H1 (cell line): ENCODE results near the gene HDAC2. TPM values are rescaled to one million over a fixed set of nuclear protein-coding genes. Genes with fewer than 3 reads are reported as not detected.

Experiments
- CTCF ChIA-PET: fragments of 300-600 bp; sonication (Branson Sonifier 250); formaldehyde crosslinking; loops from one replicate; lab custom pipeline; 2021; ENCODE audit not compliant: partially characterized antibody; lab: Charles Lee
- POLR2A ChIA-PET: fragments of 300-600 bp; sonication (Branson Sonifier 250); formaldehyde crosslinking; loops from one replicate; lab custom pipeline; 2021; ENCODE audit warnings: inconsistent platforms; ENCODE audit not compliant: partially characterized antibody; lab: Charles Lee
- DNase-seq, 2 experiments: peaks; one replicate each; pipeline versions ENCODE4 v3.0.0 to v3.0.0-alpha.2; 2010 to 2022; ENCODE audit warnings: low spot score in 2 of 2, low read depth in 1 of 2, mixed read lengths in 1 of 2
- FAIRE-seq: peaks from 2 replicates; lab custom pipeline; 2011; peaks lifted over from hg19 to GRCh38; lab: Jason Lieb, UNC
- H2AFZ ChIP-seq: 2 replicates; pipeline ENCODE4 v1.8.1; 2012; ENCODE audit warnings: low read length, inconsistent platforms
- H2AK5ac ChIP-seq: 2 replicates; pipeline ENCODE4 v1.6.1; 2013; ENCODE audit warnings: low read depth, low read length
- H2BK120ac ChIP-seq: replicated peaks from 2 replicates; pipeline ENCODE3; 2013; ENCODE audit warnings: low read depth, low read length, inconsistent platforms
- H2BK12ac ChIP-seq: 2 replicates; pipeline ENCODE4 v1.6.1; 2013; ENCODE audit warnings: low read depth, low read length
- H2BK15ac ChIP-seq: 2 replicates; pipeline ENCODE4 v1.6.1; 2013; ENCODE audit warnings: low read length
- H2BK20ac ChIP-seq: 2 replicates; pipeline ENCODE4 v1.6.1; 2013; ENCODE audit warnings: low read length
- H2BK5ac ChIP-seq: 2 replicates; pipeline ENCODE4 v1.6.1; 2013; ENCODE audit warnings: low read depth, low read length
- H3K14ac ChIP-seq: 2 replicates; pipeline ENCODE4 v1.6.1; 2013; ENCODE audit warnings: inconsistent platforms; ENCODE audit not compliant: insufficient read length
- H3K18ac ChIP-seq: 2 replicates; pipeline ENCODE4 v1.6.1; 2013; ENCODE audit warnings: low read length; ENCODE audit errors: extremely low read depth
- H3K23ac ChIP-seq: 2 replicates; pipeline ENCODE4 v1.6.1; 2013; ENCODE audit warnings: inconsistent platforms; ENCODE audit not compliant: insufficient read length
- H3K23me2 ChIP-seq: 2 replicates; pipeline ENCODE4 v1.6.1; 2013; ENCODE audit warnings: low read depth, low read length
- H3K27ac ChIP-seq: 2 replicates; pipeline ENCODE4 v1.6.1; 2011; ENCODE audit warnings: low read depth, low read length, inconsistent platforms
- H3K27me3 ChIP-seq, 4 experiments: replicated peaks in 1 of 4; 1 replicate in 1 of 4; 2 replicates in 3 of 4; pipeline versions ENCODE4 v1.6.1 to v1.8.1; 2011 to 2013; ENCODE audit warnings: low read length in 3 of 4, mild to moderate bottlenecking in 3 of 4, inconsistent platforms in 2 of 4, mixed read lengths in 2 of 4, moderate library complexity in 1 of 4; ENCODE audit not compliant: control insufficient read depth in 3 of 4, insufficient read depth in 3 of 4; ENCODE audit errors: extremely low read depth in 1 of 4
- H3K36me3 ChIP-seq, 4 experiments: 2 replicates each; pipeline versions ENCODE4 v1.6.1 to v1.8.1; 2011 to 2013; ENCODE audit warnings: mild to moderate bottlenecking in 4 of 4, low read length in 3 of 4, moderate library complexity in 2 of 4, control low read depth in 1 of 4, inconsistent platforms in 1 of 4; ENCODE audit not compliant: insufficient read depth in 4 of 4, control insufficient read depth in 2 of 4
- H3K4ac ChIP-seq: replicated peaks from 2 replicates; pipeline ENCODE3; 2013; ENCODE audit warnings: low read length, low read depth, mixed read lengths, inconsistent platforms; ENCODE audit not compliant: insufficient read length
- H3K4me1 ChIP-seq, 4 experiments: replicated peaks in 1 of 4; 1 replicate in 1 of 4; 2 replicates in 3 of 4; pipeline versions ENCODE4 v1.6.1 to v1.8.1; 2011 to 2013; ENCODE audit warnings: low read length in 3 of 4, inconsistent platforms in 2 of 4, mixed read lengths in 1 of 4; ENCODE audit not compliant: insufficient read depth in 4 of 4, control insufficient read depth in 3 of 4
- H3K4me2 ChIP-seq, 2 experiments: 2 replicates each; pipeline versions ENCODE4 v1.6.1 to v1.8.1; 2011 to 2013; ENCODE audit warnings: low read depth in 2 of 2, low read length in 2 of 2, control low read depth in 1 of 2, inconsistent platforms in 1 of 2, mild to moderate bottlenecking in 1 of 2; ENCODE audit not compliant: insufficient read depth in 1 of 2
- H3K4me3 ChIP-seq, 4 experiments: fragments of 200-600, 300-600 bp in 1 of 4; sonication (generic), shearing (Covaris generic), sonication (Bioruptor Twin) in 1 of 4; 2 replicates each; pipeline versions ENCODE4 v1.5.1 to v1.8.1; 2011 to 2016; ENCODE audit warnings: low read length in 4 of 4, low read depth in 3 of 4, control low read depth in 2 of 4, inconsistent platforms in 2 of 4, mild to moderate bottlenecking in 2 of 4, mixed read lengths in 1 of 4, moderate library complexity in 1 of 4; ENCODE audit not compliant: insufficient read depth in 2 of 4; ENCODE audit errors: extremely low read depth in 1 of 4
- H3K56ac ChIP-seq: replicated peaks from 2 replicates; pipeline ENCODE3; 2013; ENCODE audit warnings: low read depth, mild to moderate bottlenecking, mixed read lengths, low read length, inconsistent platforms; ENCODE audit not compliant: insufficient read length
- H3K79me1 ChIP-seq: 2 replicates; pipeline ENCODE4 v1.6.1; 2013; ENCODE audit warnings: low read depth, low read length, control low read depth
- H3K79me2 ChIP-seq, 2 experiments: 2 replicates each; pipeline versions ENCODE4 v1.6.1 to v1.8.1; 2012 to 2013; ENCODE audit warnings: low read length in 2 of 2, mild to moderate bottlenecking in 2 of 2, inconsistent platforms in 1 of 2; ENCODE audit not compliant: insufficient read depth in 2 of 2, control insufficient read depth in 1 of 2
- H3K9ac ChIP-seq, 4 experiments: replicated peaks in 1 of 4; 1 replicate in 1 of 4; 2 replicates in 3 of 4; pipeline versions ENCODE4 v1.6.1 to v1.8.1; 2011 to 2013; ENCODE audit warnings: low read depth in 3 of 4, low read length in 3 of 4, control low read depth in 2 of 4, mild to moderate bottlenecking in 2 of 4, moderate library complexity in 2 of 4, inconsistent platforms in 1 of 4; ENCODE audit errors: extremely low read depth in 1 of 4
- H3K9me3 ChIP-seq, 2 experiments: 2 replicates each; pipeline versions ENCODE4 v1.6.1 to v1.8.1; 2012 to 2013; ENCODE audit warnings: mild to moderate bottlenecking in 2 of 2, moderate library complexity in 2 of 2, control low read depth in 1 of 2, inconsistent platforms in 1 of 2, low read depth in 1 of 2, low read length in 1 of 2, mixed read lengths in 1 of 2; ENCODE audit not compliant: insufficient read depth in 2 of 2
- H4K20me1 ChIP-seq, 2 experiments: replicated peaks in 1 of 2; 2 replicates each; pipeline versions ENCODE3 to v1.8.1; 2011 to 2013; ENCODE audit warnings: inconsistent platforms in 2 of 2, low read length in 2 of 2, mild to moderate bottlenecking in 1 of 2; ENCODE audit not compliant: insufficient read depth in 2 of 2, control insufficient read depth in 1 of 2
- H4K5ac ChIP-seq: 2 replicates; pipeline ENCODE4 v1.6.1; 2013; ENCODE audit warnings: low read length, low read depth, mixed read lengths, inconsistent platforms; ENCODE audit not compliant: insufficient read length
- H4K8ac ChIP-seq: 2 replicates; pipeline ENCODE4 v1.8.0; 2013; ENCODE audit warnings: mild to moderate bottlenecking, moderate library complexity, low read length, inconsistent platforms; ENCODE audit not compliant: insufficient read depth; ENCODE audit errors: extremely low read depth
- H4K91ac ChIP-seq: replicated peaks from 2 replicates; pipeline ENCODE3; 2013; ENCODE audit warnings: low read length, mixed read lengths, inconsistent platforms; ENCODE audit not compliant: insufficient read length
- CBX8 ChIP-seq: fragments of 300-800, 300-1000 bp; sonication (generic); IDR thresholded peaks from 2 replicates; pipeline ENCODE4 v1.7.1; 2016; ENCODE audit warnings: low read depth, low read length, borderline replicate concordance
- SAP30 ChIP-seq: fragments of 300-600 bp; sonication (generic); IDR thresholded peaks from 2 replicates; pipeline ENCODE4 v1.7.1; 2012; ENCODE audit warnings: low read length, moderate library complexity, mild to moderate bottlenecking, inconsistent platforms; ENCODE audit not compliant: insufficient read depth, insufficient replicate concordance
- SP4 ChIP-seq: IDR thresholded peaks from 2 replicates; pipeline ENCODE4 v1.6.1; 2012; ENCODE audit warnings: low read length, inconsistent platforms
- SRF ChIP-seq: IDR thresholded peaks from 2 replicates; pipeline ENCODE4 v1.6.1; 2011; ENCODE audit warnings: mild to moderate bottlenecking, low read depth, low read length, moderate library complexity
- WGBS, 2 experiments: shearing (Covaris generic) in 1 of 2; methylation state at CpG; one replicate each; pipeline versions ENCODE4 v1.1.6 to v1.1.7; 2013 to 2015; ENCODE audit warnings: low lambda C conversion rate in 2 of 2, mixed read lengths in 2 of 2, inconsistent platforms in 1 of 2, low coverage in 1 of 2, missing lambda C conversion rate in 1 of 2; ENCODE audit not compliant: insufficient replicate concordance in 2 of 2, insufficient coverage in 1 of 2, insufficient read length in 1 of 2; ENCODE audit errors: extremely low coverage in 1 of 2, missing lambda C conversion rate in 1 of 2; 5-methylcytosine and 5-hydroxymethylcytosine counted together
- polyA plus RNA-seq, 7 experiments: library from polyadenylated mRNA; depleted of rRNA in 3 of 7; stranded (reverse) in 5 of 7; unstranded in 2 of 7; fragments of >200 nt in 5 of 7; fragments of 200-250 nt in 2 of 7; gene quantifications; 1 replicate in 5 of 7; 2 replicates in 1 of 7; 4 replicates in 1 of 7; pipeline versions ENCODE4 v1.2.1 to v1.2.3, GENCODE V29; 2011 to 2013; ENCODE audit warnings: missing spikeins in 2 of 7, mixed read lengths in 2 of 7
- total RNA-seq: library from RNA; stranded (reverse); fragmentation: NEBNext Ultra II Directional; extraction: Animal tissue kit (Norgen Biotek cat#: 25700); gene quantifications from 2 replicates; pipeline ENCODE4 v1.2.1, GENCODE V29; 2021
- TF ChIP-seq, protein P1 (sequence below): IDR thresholded peaks from 2 replicates; pipeline ENCODE4 v1.6.1; 2011; ENCODE audit warnings: low read depth, mild to moderate bottlenecking, low read length; ENCODE audit not compliant: insufficient read depth

Gene HDAC2
- total and polyA plus RNA-seq, 2 of the 8 experiments (the other 6 are each of a cell fraction or from before 2014, with no cell fraction given): 323 to 374 TPM

DNA sequence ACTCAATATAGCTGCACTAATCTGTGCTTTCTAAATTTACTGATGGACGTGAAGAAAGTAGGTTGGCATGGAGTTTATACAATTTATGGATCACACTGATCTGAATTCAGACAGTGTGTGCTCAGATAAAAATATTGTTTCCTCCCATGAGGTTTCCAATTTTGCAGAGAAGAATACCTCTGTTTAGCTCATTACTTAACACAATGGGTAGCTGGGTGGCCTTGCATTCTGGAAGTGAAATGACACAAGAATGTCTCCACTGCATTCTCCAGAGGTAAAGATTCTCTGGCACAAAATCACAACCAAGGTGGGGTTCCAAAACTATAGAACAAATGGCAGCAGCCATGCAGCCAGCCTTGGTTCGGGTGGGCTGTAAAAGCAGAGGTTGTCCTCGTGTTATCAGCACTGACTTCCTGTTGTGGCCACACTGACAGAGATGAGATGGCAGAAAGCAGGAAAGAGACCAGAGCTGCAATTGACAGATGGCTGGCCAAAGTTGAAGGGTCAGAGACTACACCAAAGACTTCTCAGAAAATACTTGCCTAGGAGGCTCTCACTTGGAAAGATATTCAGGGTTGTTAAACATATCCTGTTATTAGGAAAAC lies 50.2 kb downstream of the HDAC2 start:
- WGBS, 2 experiments: 83% methylated on average over 3 of the region's 3 CpGs; no CpG with 5 or more reads in 1 of the 2 experiments
- no peak overlapping the region for H2BK20ac ChIP-seq
- H3K4ac ChIP-seq: no peak overlapping the region
- no peaks in the 10 kb centered on the region for H3K23me2 ChIP-seq
- no peak for FAIRE-seq
- peaks cover 0 to 1% (median 0%) of the 10 kb centered on the region in 4 experiments; a peak in 1 of 7 replicates for H3K27me3 ChIP-seq
- H2BK12ac ChIP-seq: no peak overlapping the region
- no peak overlapping the region for H2BK120ac ChIP-seq
- no peaks in the 10 kb centered on the region for H4K20me1 ChIP-seq
- no peak overlapping the region for H2BK15ac ChIP-seq
- no peak for DNase-seq
- H3K9me3 ChIP-seq: no peaks in the 10 kb centered on the region
- no peaks in the 10 kb centered on the region for H3K4me1 ChIP-seq
- no peaks in the 10 kb centered on the region for H3K36me3 ChIP-seq
- no peak overlapping the region for H3K18ac ChIP-seq
- no peak overlapping the region for H3K56ac ChIP-seq
- ChIA-PET CTCF (interaction anchor here (0.8 to 3.0 kb wide), 2 partner anchors 11 to 16 kb away, joined by 3 to 15 read pairs; no protein-coding TSS in a partner anchor), POLR2A (no interaction called here)
- no peak overlapping the region for H4K91ac ChIP-seq
- H4K5ac ChIP-seq: no peak overlapping the region
- H3K9ac ChIP-seq: no peak overlapping the region
- H4K8ac ChIP-seq: no peak overlapping the region
- H3K4me2 ChIP-seq: no peak overlapping the region
- H3K4me3 ChIP-seq: no peak overlapping the region
- no peak overlapping the region for H3K27ac ChIP-seq
- no peaks in the 10 kb centered on the region for H3K79me1 ChIP-seq
- no peak overlapping the region for H2AFZ ChIP-seq
- no peak overlapping the region for H3K23ac ChIP-seq
- no peak overlapping the region for H2BK5ac ChIP-seq
- H3K14ac ChIP-seq: no peak overlapping the region
- no peak overlapping the region for H2AK5ac ChIP-seq
- H3K79me2 ChIP-seq: no peaks in the 10 kb centered on the region
- TF ChIP-seq CBX8 (no peak), SRF (no peak), SAP30 (no peak), SP4 (no peak)
- TF ChIP-seq, protein P1, sequence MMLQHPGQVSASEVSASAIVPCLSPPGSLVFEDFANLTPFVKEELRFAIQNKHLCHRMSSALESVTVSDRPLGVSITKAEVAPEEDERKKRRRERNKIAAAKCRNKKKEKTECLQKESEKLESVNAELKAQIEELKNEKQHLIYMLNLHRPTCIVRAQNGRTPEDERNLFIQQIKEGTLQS: no peak
